DMS79 treated with DMSO at 0.1 percent for 48 hours (cell line): ENCODE measurements around the gene TMC7.
"Not testable (repeated sequence)": the region's sequence is repeated elsewhere in the genome, so short reads cannot be mapped to it uniquely, and the experiment has no call there.

ENCODE experiments used
- DNase-seq: peaks from one replicate; lab custom pipeline; 2025; lab: John Stamatoyannopoulos, UW

Gene TMC7

GRCh38 chr16:18983565-18984434 is at the start of gene TMC7:
Gene TMC7 (plus strand): TSS chr16:18983934. CDS start chr16:18984064, 130 bp downstream.
- DNase-seq = peak; percentile 70

GRCh38 chr16:18936727-18937340 is 46.9 kb upstream of the TMC7 start:
- no peak for DNase-seq

- no peak for DNase-seq
Observed at GRCh38 chr16:18937390-18937789, 46.3 kb upstream of the TMC7 start.

- no peak for DNase-seq
Observed at GRCh38 chr16:18938986-18939385, 44.7 kb upstream of the TMC7 start.

- no peak for DNase-seq
Observed at GRCh38 chr16:18941471-18941870, 42.3 kb upstream of the TMC7 start.

- no peak for DNase-seq
Observed at GRCh38 chr16:18942061-18942460, 41.7 kb upstream of the TMC7 start.

- no peak for DNase-seq
Observed at GRCh38 chr16:18943414-18943813, 40.3 kb upstream of the TMC7 start.

GRCh38 chr16:18945233-18945632 is 38.5 kb upstream of the TMC7 start:
- DNase-seq = no peak

GRCh38 chr16:18948372-18949020 is 35.2 kb upstream of the TMC7 start:
- no peak for DNase-seq

GRCh38 chr16:18950469-18951185 is 33.1 kb upstream of the TMC7 start:
- no peak for DNase-seq

GRCh38 chr16:18953547-18953946 is 30.2 kb upstream of the TMC7 start:
- DNase-seq = no peak

- peak; percentile 38 for DNase-seq
Observed at GRCh38 chr16:18955874-18956580, 27.7 kb upstream of the TMC7 start.

GRCh38 chr16:18956658-18957241 is 27.0 kb upstream of the TMC7 start:
- DNase-seq = not testable (repeated sequence)

- no peak for DNase-seq
Observed at GRCh38 chr16:18958621-18959029, 25.1 kb upstream of the TMC7 start.

GRCh38 chr16:18959031-18959505 is 24.7 kb upstream of the TMC7 start:
- no peak for DNase-seq

- no peak for DNase-seq
Observed at GRCh38 chr16:18965555-18965954, 18.2 kb upstream of the TMC7 start.

- DNase-seq = no peak
Observed at GRCh38 chr16:18966791-18967190, 16.9 kb upstream of the TMC7 start.

- peak; percentile 79 for DNase-seq
Observed at GRCh38 chr16:18969050-18969854, 14.5 kb upstream of the TMC7 start.

GRCh38 chr16:18969855-18970240 is 13.9 kb upstream of the TMC7 start:
- DNase-seq = no peak

GRCh38 chr16:18975109-18975508 is 8.6 kb upstream of the TMC7 start:
- no peak for DNase-seq
